Liver (tissue), 9 donors: ENCODE results near the gene ZNF555. TPM values are rescaled to one million over a fixed set of nuclear protein-coding genes. Genes with fewer than 3 reads are reported as not detected.

Experiments
- DNase-seq: peaks from one replicate; pipeline ENCODE4 v3.0.0-alpha.2; 2017; ENCODE audit warnings: low spot score
- H3K27ac ChIP-seq, 2 donors: one replicate each; pipeline ENCODE4 v1.7.0; 2013; ENCODE audit warnings: inconsistent platforms in 2 of 2, low read length in 2 of 2, control low read depth in 1 of 2, low read depth in 1 of 2, mild to moderate bottlenecking in 1 of 2
- H3K27me3 ChIP-seq, 4 donors: one replicate each; pipeline versions ENCODE4 v1.6.1 to v1.7.0; 2013; ENCODE audit warnings: low read length in 3 of 4, inconsistent platforms in 1 of 4, mild to moderate bottlenecking in 1 of 4, moderate library complexity in 1 of 4; ENCODE audit not compliant: control insufficient read depth in 4 of 4, insufficient read depth in 4 of 4
- H3K36me3 ChIP-seq, 4 donors: one replicate each; pipeline versions ENCODE4 v1.6.1 to v1.7.0; 2013; ENCODE audit warnings: low read length in 3 of 4, mild to moderate bottlenecking in 3 of 4, low read depth in 1 of 4, moderate library complexity in 1 of 4; ENCODE audit not compliant: control insufficient read depth in 4 of 4, insufficient read depth in 3 of 4
- H3K4me1 ChIP-seq, 4 donors: one replicate each; pipeline versions ENCODE4 v1.6.1 to v1.7.0; 2013; ENCODE audit warnings: low read length in 3 of 4, mild to moderate bottlenecking in 3 of 4, moderate library complexity in 1 of 4; ENCODE audit not compliant: control insufficient read depth in 4 of 4, insufficient read depth in 4 of 4
- H3K4me3 ChIP-seq, 3 donors: one replicate each; pipeline versions ENCODE4 v1.6.1 to v1.7.0; 2013; ENCODE audit warnings: low read length in 3 of 3, control low read depth in 1 of 3, low read depth in 1 of 3, mild to moderate bottlenecking in 1 of 3
- H3K9ac ChIP-seq, 2 donors: one replicate each; pipeline ENCODE4 v1.7.0; 2013; ENCODE audit warnings: low read length in 2 of 2, mild to moderate bottlenecking in 2 of 2, moderate library complexity in 2 of 2, control low read depth in 1 of 2, low read depth in 1 of 2
- H3K9me3 ChIP-seq, 4 donors: one replicate each; pipeline versions ENCODE4 v1.6.1 to v1.7.0; 2013; ENCODE audit warnings: low read length in 3 of 4; ENCODE audit not compliant: control insufficient read depth in 4 of 4
- ATF3 ChIP-seq: IDR thresholded peaks from 2 replicates; pipeline ENCODE4 v1.6.1; 2016; ENCODE audit warnings: antibody characterized with exemption
- CTCF ChIP-seq: fragments of 150-350 bp; IDR thresholded peaks from 2 replicates; pipeline ENCODE4 v1.5.1; 2017; ENCODE audit warnings: improper control_type of control experiment, low read depth, low read length; ENCODE audit not compliant: missing input control
- EGR1 ChIP-seq, 2 donors: IDR thresholded peaks; 2 replicates each; pipeline ENCODE4 v1.6.1; 2016 to 2018; ENCODE audit warnings: antibody characterized with exemption in 2 of 2, low read depth in 2 of 2
- FOXA1 ChIP-seq: IDR thresholded peaks from 2 replicates; pipeline ENCODE4 v1.6.1; 2016; ENCODE audit warnings: antibody characterized with exemption
- FOXA2 ChIP-seq: IDR thresholded peaks from 2 replicates; pipeline ENCODE4 v1.6.1; 2016; ENCODE audit warnings: antibody characterized with exemption
- GABPA ChIP-seq, 2 donors: IDR thresholded peaks in 1 of 2; conservative IDR thresholded peaks in 1 of 2; 2 replicates each; pipeline ENCODE4 v1.6.1; 2016; ENCODE audit warnings: antibody characterized with exemption in 2 of 2, mild to moderate bottlenecking in 1 of 2, moderate library complexity in 1 of 2
- HNF4G ChIP-seq: IDR thresholded peaks from 2 replicates; pipeline ENCODE4 v1.6.1; 2016; ENCODE audit warnings: antibody characterized with exemption
- JUND ChIP-seq, 2 donors: IDR thresholded peaks; 2 replicates each; pipeline ENCODE4 v1.6.1; 2016; ENCODE audit warnings: antibody characterized with exemption in 2 of 2
- MAX ChIP-seq: IDR thresholded peaks from 2 replicates; pipeline ENCODE4 v1.6.1; 2016; ENCODE audit warnings: antibody characterized with exemption
- NR2F2 ChIP-seq: IDR thresholded peaks from 2 replicates; pipeline ENCODE4 v1.6.1; 2016; ENCODE audit warnings: antibody characterized with exemption
- REST ChIP-seq: IDR thresholded peaks from 2 replicates; pipeline ENCODE4 v1.6.1; 2016; ENCODE audit warnings: antibody characterized with exemption, mild to moderate bottlenecking
- RXRA ChIP-seq, 2 donors: IDR thresholded peaks; 2 replicates each; pipeline ENCODE4 v1.6.1; 2017 to 2018; ENCODE audit warnings: antibody characterized with exemption in 2 of 2, mild to moderate bottlenecking in 1 of 2
- SP1 ChIP-seq: IDR thresholded peaks from 2 replicates; pipeline ENCODE4 v1.6.1; 2018; ENCODE audit warnings: antibody characterized with exemption, mild to moderate bottlenecking
- ZBTB33 ChIP-seq: IDR thresholded peaks from 2 replicates; pipeline ENCODE4 v1.6.1; 2016; ENCODE audit warnings: antibody characterized with exemption
- WGBS: extraction: QIAGEN DNeasy Blood & Tissue Kit; methylation state at CpG from one replicate; pipeline ENCODE4 v1.1.7; 2013; 5-methylcytosine and 5-hydroxymethylcytosine counted together
- polyA plus RNA-seq, 2 donors: library from polyadenylated mRNA; stranded (reverse) in 1 of 2; unstranded in 1 of 2; fragments of 200-250 nt in 1 of 2; fragments of >200 nt in 1 of 2; fragmentation: Nextera tagmentation in 1 of 2; extraction: Ambion mirVana in 1 of 2; gene quantifications; one replicate each; pipeline versions ENCODE4 v1.2.1 to v1.2.3, GENCODE V29; 2013 to 2015
- total RNA-seq, 2 donors: library from RNA; depleted of rRNA; stranded (reverse); fragments of >200 nt; gene quantifications; one replicate each; pipeline ENCODE4 v1.2.3, GENCODE V29; 2014
- donor health status: healthy.
- donor health status: healthy.
- donor health status: healthy.
- donor health status: healthy.
- donor health status: healthy.

The ZNF555 gene
- total and polyA plus RNA-seq, 4 donors: 1.3 to 2.8 (median 2.2) TPM

GRCh38 chr19:2805991-2806649, 35.2 kb upstream of the ZNF555 start:
- TF ChIP-seq ZBTB33: no peak
- TF ChIP-seq HNF4G: no peak
- no peak for TF ChIP-seq EGR1 (IDR thresholded peaks at IDR 0.05; ENCODE audit: low read depth in 2 of 2)
- no peak for TF ChIP-seq ATF3
- no peak for TF ChIP-seq RXRA (IDR thresholded peaks at IDR 0.05)
- TF ChIP-seq FOXA1: no peak
- no peak for TF ChIP-seq NR2F2
- no peak for TF ChIP-seq FOXA2
- TF ChIP-seq MAX: no peak
- TF ChIP-seq JUND (IDR thresholded peaks at IDR 0.05): no peak
- no peak for TF ChIP-seq CTCF
- TF ChIP-seq SP1: no peak
- no peak for TF ChIP-seq GABPA (IDR thresholded peaks at IDR 0.05 in 1 of 2, conservative IDR thresholded peaks at IDR 0.05 in 1 of 2)
- TF ChIP-seq REST: no peak
- 97% methylated on average over 23 of the region's 23 CpGs for WGBS
- peaks cover 0 to 50% (median 7%) of the 10 kb centered on the region in 4 donors for H3K36me3 ChIP-seq

More at GRCh38 chr19:2805991-2806649, 35.2 kb upstream of the ZNF555 start:
- H3K27ac ChIP-seq: no peak overlapping the region
- no peak overlapping the region for H3K4me3 ChIP-seq
- no peak overlapping the region for H3K9ac ChIP-seq
- no peaks in the 10 kb centered on the region for H3K27me3 ChIP-seq
- no peaks in the 10 kb centered on the region for H3K9me3 ChIP-seq
- no peak for DNase-seq
- peaks cover 4 to 14% (median 8%) of the 10 kb centered on the region in 4 donors for H3K4me1 ChIP-seq
